GM12878 (cell line): ENCODE data around the gene RCOR1. TPM values are rescaled to one million over a fixed set of nuclear protein-coding genes. Genes with fewer than 3 reads are reported as not detected.
"Not testable (repeated sequence)": the region's sequence is repeated elsewhere in the genome, so short reads cannot be mapped to it uniquely, and the experiment has no call there.

Source experiments
- ATAC-seq: fragments of 200-7000 bp; cut with Tn5 transposase; 3 replicates; pipeline ENCODE4 v1.9.1; 2020; ENCODE audit warnings: mild to moderate bottlenecking, moderate library complexity
- BruUV-seq: library from RNA; stranded (reverse); fragments of 400-500 nt; replicated peaks from 2 replicates; lab custom pipeline; 2021; lab: Mats Ljungman, UMichigan
- CTCF ChIA-PET: fragments of 300-600 bp; sonication (Branson Sonifier 250); formaldehyde crosslinking; extraction: SDS; loops from one replicate; lab custom pipeline; 2021; ENCODE audit warnings: inconsistent platforms; lab: Yijun Ruan, JAX
- POLR2A ChIA-PET: fragments of 350-600 bp; formaldehyde crosslinking; extraction: SDS; loops from one replicate; lab custom pipeline; 2021; ENCODE audit warnings: inconsistent platforms; lab: Charles Lee
- RAD21 ChIA-PET: fragments of 300-600 bp; sonication (Branson Sonifier 250); formaldehyde crosslinking; loops from one replicate; lab custom pipeline; 2023; ENCODE audit warnings: antibody characterized with exemption; ENCODE audit not compliant: unreplicated experiment; lab: Charles Lee
- SMC1A ChIA-PET: fragments of 300-600 bp; sonication (Branson Sonifier 250); formaldehyde crosslinking; loops from one replicate; lab custom pipeline; 2023; ENCODE audit not compliant: unreplicated experiment, uncharacterized antibody; lab: Charles Lee
- DNase-seq: peaks from one replicate; pipeline ENCODE4 v3.0.0-alpha.2; 2011; ENCODE audit warnings: low read depth, low spot score
- FAIRE-seq: peaks from 3 replicates; lab custom pipeline; 2011; peaks lifted over from hg19 to GRCh38; lab: Jason Lieb, UNC
- H2AFZ ChIP-seq: 2 replicates; pipeline ENCODE4 v1.6.0; 2011; ENCODE audit warnings: low read depth, low read length, control low read depth; ENCODE audit not compliant: control insufficient read depth
- H3K27ac ChIP-seq: 2 replicates; pipeline ENCODE4 v1.5.1; 2011; ENCODE audit warnings: control low read depth; ENCODE audit not compliant: control insufficient read depth, insufficient read depth
- H3K27me3 ChIP-seq, 2 experiments: replicated peaks in 1 of 2; 2 replicates each; pipeline versions ENCODE4 v1.6.0 to v1.6.1; 2011; ENCODE audit warnings: low read length in 1 of 2; ENCODE audit not compliant: control insufficient read depth in 2 of 2, insufficient read depth in 2 of 2
- H3K36me3 ChIP-seq, 2 experiments: 2 replicates each; pipeline ENCODE4 v1.5.1; 2011; ENCODE audit warnings: low read length in 1 of 2; ENCODE audit not compliant: control insufficient read depth in 2 of 2, insufficient read depth in 2 of 2
- H3K4me1 ChIP-seq: 2 replicates; pipeline ENCODE4 v1.6.1; 2011; ENCODE audit warnings: mild to moderate bottlenecking, low read length, moderate library complexity, mixed read lengths; ENCODE audit not compliant: control insufficient read depth, insufficient read depth
- H3K4me2 ChIP-seq: 2 replicates; pipeline ENCODE4 v1.6.0; 2011; ENCODE audit warnings: control low read depth; ENCODE audit not compliant: control insufficient read depth, insufficient read depth
- H3K4me3 ChIP-seq: fragments of 200-600 bp; sonication (generic); 2 replicates; pipeline ENCODE4 v1.5.1; 2016
- H3K79me2 ChIP-seq: 2 replicates; pipeline ENCODE4 v1.6.0; 2011; ENCODE audit warnings: low read length; ENCODE audit not compliant: control insufficient read depth, insufficient read depth
- H3K9ac ChIP-seq: 2 replicates; pipeline ENCODE4 v1.8.0; 2011; ENCODE audit warnings: low read length, control low read depth, mixed read lengths; ENCODE audit not compliant: control insufficient read depth, insufficient read depth
- H3K9me3 ChIP-seq: replicated peaks from 3 replicates; pipeline ENCODE4 v1.5.1; 2011; ENCODE audit warnings: mild to moderate bottlenecking, low read length; ENCODE audit not compliant: control insufficient read depth, insufficient read depth
- H4K20me1 ChIP-seq: 2 replicates; pipeline ENCODE4 v1.6.0; 2011; ENCODE audit not compliant: control insufficient read depth, insufficient read depth
- EED ChIP-seq: sonication (generic); IDR thresholded peaks from 2 replicates; pipeline ENCODE4 v1.6.1; 2016; ENCODE audit warnings: antibody characterized with exemption, low read depth
- EZH2 ChIP-seq: IDR thresholded peaks from 2 replicates; pipeline ENCODE4 v1.6.1; 2012; ENCODE audit warnings: low read depth, mild to moderate bottlenecking, control low read depth, inconsistent platforms, low read length, borderline replicate concordance; ENCODE audit not compliant: control insufficient read depth
- IKZF1 ChIP-seq: fragments of 450-650 bp; conservative IDR thresholded peaks from 2 replicates; pipeline ENCODE4 v1.6.1; 2017; ENCODE audit warnings: antibody characterized with exemption, mild to moderate bottlenecking
- MTA3 ChIP-seq: IDR thresholded peaks from 2 replicates; pipeline ENCODE4 v1.6.1; 2012; ENCODE audit warnings: low read length, inconsistent platforms, borderline replicate concordance
- RAD21 ChIP-seq: IDR thresholded peaks from 2 replicates; pipeline ENCODE4 v1.6.1; 2011; ENCODE audit warnings: mild to moderate bottlenecking, low read depth, low read length, moderate library complexity; ENCODE audit not compliant: insufficient read depth
- SMAD5 ChIP-seq: IDR thresholded peaks from 2 replicates; pipeline ENCODE4 v1.6.1; 2016; ENCODE audit warnings: antibody characterized with exemption, low read depth
- TCF7 ChIP-seq: IDR thresholded peaks from 2 replicates; pipeline ENCODE4 v1.6.1; 2014; ENCODE audit warnings: antibody characterized with exemption, borderline replicate concordance
- WGBS: methylation state at CpG from one replicate; pipeline ENCODE4 v1.1.6; 2016; ENCODE audit warnings: low lambda C conversion rate; ENCODE audit not compliant: insufficient replicate concordance, insufficient coverage; ENCODE audit errors: missing lambda C conversion rate; 5-methylcytosine and 5-hydroxymethylcytosine counted together
- in situ Hi-C: fragments of 300-500 bp; cut with MboI; formaldehyde crosslinking; loops from 9 replicates; pipeline ENCODE4 v1.14.3; 2018; ENCODE audit warnings: mixed read lengths
- intact Hi-C: fragments of 100-400 bp; cut with micrococcal nuclease; formaldehyde crosslinking; loops from one replicate; pipeline ENCODE4 v1.14.2; 2022; ENCODE audit not compliant: unreplicated experiment
- polyA plus RNA-seq, 11 experiments: library from polyadenylated mRNA; depleted of rRNA in 4 of 11; unstranded in 6 of 11; stranded (reverse) in 5 of 11; fragments of >200 nt; fragmentation: Nextera tagmentation in 4 of 11; fragmentation: Illumina TruSeq in 1 of 11; extraction: Ambion mirVana in 4 of 11; extraction: Trizol in 1 of 11; gene quantifications; 1 replicate in 1 of 11; 2 replicates in 10 of 11; pipeline versions ENCODE4 v1.2.1 to v1.2.3, GENCODE V29; 2011 to 2016; ENCODE audit warnings: inconsistent platforms in 2 of 11, missing spikeins in 2 of 11, low read depth in 1 of 11
- total RNA-seq, 4 experiments: library from RNA; depleted of rRNA in 3 of 4; stranded (reverse); fragments of >200 nt in 3 of 4; fragmentation: Illumina TruSeq in 1 of 4; extraction: Trizol in 1 of 4; gene quantifications; 2 replicates each; pipeline versions ENCODE4 v1.2.1 to v1.2.3, GENCODE V29; 2013 to 2021
- TF ChIP-seq, protein P1 (sequence below): fragments of 450-650 bp; IDR thresholded peaks from 2 replicates; pipeline ENCODE4 v1.6.1; 2018; ENCODE audit warnings: borderline replicate concordance, mild to moderate bottlenecking; ENCODE audit not compliant: partially characterized antibody
- TF ChIP-seq, protein P2 (sequence below): IDR thresholded peaks from 2 replicates; pipeline ENCODE4 v1.6.1; 2012; ENCODE audit warnings: low read depth, low read length, improper control_type of control experiment
- TF ChIP-seq, protein P3 (sequence below): IDR thresholded peaks from 2 replicates; pipeline ENCODE4 v1.6.1; 2012; ENCODE audit warnings: low read depth, low read length, improper control_type of control experiment

RCOR1 gene
- total and polyA plus RNA-seq, 10 of the 15 experiments (the other 5 are each of a cell fraction or from before 2014, with no cell fraction given), result 1.6 to 12.2 (median 4.4) TPM

DNA sequence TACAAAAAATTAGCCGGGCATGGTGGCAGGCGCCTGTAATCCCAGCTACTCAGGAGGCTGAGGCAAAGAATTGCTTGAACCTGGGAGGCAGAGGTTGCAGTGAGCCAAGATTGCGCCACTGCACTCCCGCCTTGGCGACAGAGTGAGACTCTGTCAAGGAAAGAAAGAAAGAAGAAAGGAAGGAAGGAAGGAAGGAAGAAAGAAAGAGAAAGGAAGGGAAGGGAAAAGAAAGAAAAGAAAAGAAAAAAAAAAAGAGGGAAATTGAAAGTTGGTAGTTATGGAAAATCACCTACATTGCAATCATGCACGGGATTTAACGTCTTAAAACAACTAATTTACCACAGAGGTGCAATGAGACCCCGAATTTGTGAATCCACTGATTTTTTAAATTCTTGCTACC, 173.3 kb downstream of the RCOR1 start:
- SMC1A ChIA-PET, result interaction anchor here (1.1 to 2.1 kb wide), 6 partner anchors 8 to 157 kb away, joined by 3 to 10 read pairs (median 5); no protein-coding TSS in a partner anchor
- H2AFZ ChIP-seq, DNase-seq, in situ Hi-C loops, H3K4me2 ChIP-seq, H3K9me3 ChIP-seq, FAIRE-seq, H3K9ac ChIP-seq, H3K4me3 ChIP-seq, H3K27me3 ChIP-seq, ATAC-seq, BruUV-seq, H4K20me1 ChIP-seq, H3K27ac ChIP-seq, H3K36me3 ChIP-seq, H3K79me2 ChIP-seq: not testable (repeated sequence)
- intact Hi-C loops, result loop anchor here (2.0 kb wide), 1 partner anchor 57 kb away; no protein-coding TSS in a partner anchor
- peaks cover 54% of the 10 kb centered on the region for H3K4me1 ChIP-seq
- WGBS, result 83% methylated on average over 7 of the region's 8 CpGs
- RAD21 ChIA-PET, result interaction anchor here (1.2 to 2.9 kb wide), 6 partner anchors 8 to 136 kb away, joined by 3 to 24 read pairs (median 6); no protein-coding TSS in a partner anchor
- CTCF ChIA-PET, result interaction anchor here (1.1 to 2.0 kb wide), 3 partner anchors 8 to 210 kb away, joined by 3 to 13 read pairs (median 10); no protein-coding TSS in a partner anchor
- POLR2A ChIA-PET, result interaction anchor here (1.5 kb wide), 1 partner anchor 42 kb away, joined by 5 read pairs; no protein-coding TSS in a partner anchor

DNA sequence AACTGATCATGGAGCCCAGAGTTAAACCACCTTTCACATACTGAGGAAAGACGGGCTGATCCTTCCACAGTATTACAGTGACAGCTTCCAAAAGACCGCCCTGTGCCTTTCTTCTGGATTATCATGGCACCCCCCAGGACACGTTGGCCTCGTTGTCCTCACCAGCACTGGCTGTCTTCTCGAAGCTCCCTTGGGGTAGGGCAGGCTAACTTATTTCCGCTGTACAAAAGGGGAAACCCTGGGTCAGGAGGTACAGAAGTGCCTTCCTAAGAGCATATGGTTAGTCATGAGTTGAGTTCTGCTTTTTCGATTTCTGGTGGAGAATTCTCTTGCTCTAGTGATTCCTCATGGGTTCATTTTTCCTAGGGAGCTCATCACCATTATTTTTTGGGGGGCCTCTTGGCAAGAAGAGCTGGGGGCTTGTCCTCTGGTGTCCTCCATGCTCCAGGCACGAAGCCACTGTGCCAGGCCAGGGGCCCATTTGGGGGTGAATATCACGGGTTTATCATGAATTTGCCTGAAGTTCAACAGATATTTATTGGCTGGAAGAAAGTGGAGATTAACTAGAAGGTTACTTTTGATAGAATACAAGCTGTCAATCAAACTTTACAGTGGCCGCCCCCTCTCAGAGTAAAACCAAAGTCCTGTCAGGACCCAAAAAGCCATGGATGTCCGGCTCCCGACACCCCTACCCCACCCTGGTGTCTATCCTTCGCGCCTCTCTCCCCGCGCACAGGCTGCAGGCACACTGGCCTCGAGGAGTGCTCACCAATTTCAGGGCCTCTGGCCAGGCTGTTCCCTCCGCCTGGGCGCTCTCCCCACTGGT, 176.0 kb downstream of the RCOR1 start:
- Histone ChIP-seq H3K79me2 (no peaks in the 10 kb centered on the region; the same call in 1 of the 2 replicates), H3K9me3 (no peaks in the 10 kb centered on the region; the same call in 2 of the 3 replicates), H3K4me2 (peak overlapping the region; percentile 27; the same call in 1 of the 2 replicates), H3K36me3 (no peaks in the 10 kb centered on the region), H3K27ac (peak overlapping the region; percentile 82), H4K20me1 (no peaks in the 10 kb centered on the region), H3K9ac (no peak overlapping the region), H3K4me1 (peaks cover 54% of the 10 kb centered on the region), H2AFZ (no peak overlapping the region), H3K27me3 (no peaks in the 10 kb centered on the region), H3K4me3 (no peak overlapping the region)
- CTCF ChIA-PET, result interaction anchor here (1.0 to 2.4 kb wide), 5 partner anchors 9 to 174 kb away, joined by 3 to 9 read pairs (median 4); no protein-coding TSS in a partner anchor
- FAIRE-seq, result peak; percentile 84
- SMC1A ChIA-PET, result interaction anchor here (0.6 to 2.8 kb wide), 10 partner anchors 9 to 212 kb away, joined by 3 to 9 read pairs (median 4); no protein-coding TSS in a partner anchor
- in situ Hi-C loops, result no loop called here
- intact Hi-C loops, result no loop called here
- RAD21 ChIA-PET, result interaction anchor here (0.9 to 1.8 kb wide), 7 partner anchors 11 to 133 kb away, joined by 3 to 7 read pairs (median 4); no protein-coding TSS in a partner anchor
- ATAC-seq, result peak; percentile 83
- POLR2A ChIA-PET, result interaction anchor here (1.0 to 2.3 kb wide), 6 partner anchors 9 to 73 kb away, joined by 3 to 9 read pairs (median 6); no protein-coding TSS in a partner anchor
- 42% methylated on average over 19 of the region's 19 CpGs for WGBS
- TSS peak; percentile 69 for BruUV-seq
- DNase-seq, result peak; percentile 86
- TF ChIP-seq EZH2 (no peak), SMAD5 (no peak), EED (peak; percentile 48), IKZF1 (peak; percentile 74), RAD21 (no peak), MTA3 (peak; percentile 42; the same call in 1 of the 2 replicates), TCF7 (no peak)
- TF ChIP-seq, protein P1, sequence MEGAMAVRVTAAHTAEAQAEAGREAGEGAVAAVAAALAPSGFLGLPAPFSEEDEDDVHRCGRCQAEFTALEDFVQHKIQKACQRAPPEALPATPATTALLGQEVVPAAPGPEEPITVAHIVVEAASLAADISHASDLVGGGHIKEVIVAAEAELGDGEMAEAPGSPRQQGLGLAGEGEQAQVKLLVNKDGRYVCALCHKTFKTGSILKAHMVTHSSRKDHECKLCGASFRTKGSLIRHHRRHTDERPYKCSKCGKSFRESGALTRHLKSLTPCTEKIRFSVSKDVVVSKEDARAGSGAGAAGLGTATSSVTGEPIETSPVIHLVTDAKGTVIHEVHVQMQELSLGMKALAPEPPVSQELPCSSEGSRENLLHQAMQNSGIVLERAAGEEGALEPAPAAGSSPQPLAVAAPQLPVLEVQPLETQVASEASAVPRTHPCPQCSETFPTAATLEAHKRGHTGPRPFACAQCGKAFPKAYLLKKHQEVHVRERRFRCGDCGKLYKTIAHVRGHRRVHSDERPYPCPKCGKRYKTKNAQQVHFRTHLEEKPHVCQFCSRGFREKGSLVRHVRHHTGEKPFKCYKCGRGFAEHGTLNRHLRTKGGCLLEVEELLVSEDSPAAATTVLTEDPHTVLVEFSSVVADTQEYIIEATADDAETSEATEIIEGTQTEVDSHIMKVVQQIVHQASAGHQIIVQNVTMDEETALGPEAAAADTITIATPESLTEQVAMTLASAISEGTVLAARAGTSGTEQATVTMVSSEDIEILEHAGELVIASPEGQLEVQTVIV, result no peak
- TF ChIP-seq, protein P2, sequence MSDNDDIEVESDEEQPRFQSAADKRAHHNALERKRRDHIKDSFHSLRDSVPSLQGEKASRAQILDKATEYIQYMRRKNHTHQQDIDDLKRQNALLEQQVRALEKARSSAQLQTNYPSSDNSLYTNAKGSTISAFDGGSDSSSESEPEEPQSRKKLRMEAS, result peak; percentile 94
- TF ChIP-seq, protein P3, sequence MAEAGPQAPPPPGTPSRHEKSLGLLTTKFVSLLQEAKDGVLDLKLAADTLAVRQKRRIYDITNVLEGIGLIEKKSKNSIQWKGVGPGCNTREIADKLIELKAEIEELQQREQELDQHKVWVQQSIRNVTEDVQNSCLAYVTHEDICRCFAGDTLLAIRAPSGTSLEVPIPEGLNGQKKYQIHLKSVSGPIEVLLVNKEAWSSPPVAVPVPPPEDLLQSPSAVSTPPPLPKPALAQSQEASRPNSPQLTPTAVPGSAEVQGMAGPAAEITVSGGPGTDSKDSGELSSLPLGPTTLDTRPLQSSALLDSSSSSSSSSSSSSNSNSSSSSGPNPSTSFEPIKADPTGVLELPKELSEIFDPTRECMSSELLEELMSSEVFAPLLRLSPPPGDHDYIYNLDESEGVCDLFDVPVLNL, result no peak
